Measurements from ENCODE around the gene GOLGA7B.
"Not testable (repeated sequence)": the region's sequence is repeated elsewhere in the genome, so short reads cannot be mapped to it uniquely, and the experiment has no call there.

The GOLGA7B gene

DNA sequence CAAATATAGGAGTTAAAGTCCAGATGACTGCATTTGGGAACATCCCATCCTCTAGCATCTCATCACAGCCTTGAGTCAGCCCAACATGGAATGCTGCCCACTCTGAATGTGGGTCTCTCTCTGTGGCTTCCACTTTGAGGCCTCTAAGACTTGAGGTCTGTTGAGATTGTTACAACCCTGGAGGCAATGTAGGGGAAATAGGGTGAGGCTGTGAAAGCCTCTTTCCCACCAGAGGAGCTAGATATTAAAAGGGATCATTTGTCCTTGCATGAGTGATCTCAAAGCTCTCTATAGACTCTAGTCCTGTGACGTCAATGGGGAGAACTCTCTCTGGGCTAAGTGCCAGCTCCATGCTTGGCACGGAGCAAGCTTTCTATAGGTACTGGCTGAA, 6.4 kb upstream of the GOLGA7B start:
- DNase-seq (ENCODE audit: low read depth) = no peak
- TF ChIP-seq, protein P1, sequence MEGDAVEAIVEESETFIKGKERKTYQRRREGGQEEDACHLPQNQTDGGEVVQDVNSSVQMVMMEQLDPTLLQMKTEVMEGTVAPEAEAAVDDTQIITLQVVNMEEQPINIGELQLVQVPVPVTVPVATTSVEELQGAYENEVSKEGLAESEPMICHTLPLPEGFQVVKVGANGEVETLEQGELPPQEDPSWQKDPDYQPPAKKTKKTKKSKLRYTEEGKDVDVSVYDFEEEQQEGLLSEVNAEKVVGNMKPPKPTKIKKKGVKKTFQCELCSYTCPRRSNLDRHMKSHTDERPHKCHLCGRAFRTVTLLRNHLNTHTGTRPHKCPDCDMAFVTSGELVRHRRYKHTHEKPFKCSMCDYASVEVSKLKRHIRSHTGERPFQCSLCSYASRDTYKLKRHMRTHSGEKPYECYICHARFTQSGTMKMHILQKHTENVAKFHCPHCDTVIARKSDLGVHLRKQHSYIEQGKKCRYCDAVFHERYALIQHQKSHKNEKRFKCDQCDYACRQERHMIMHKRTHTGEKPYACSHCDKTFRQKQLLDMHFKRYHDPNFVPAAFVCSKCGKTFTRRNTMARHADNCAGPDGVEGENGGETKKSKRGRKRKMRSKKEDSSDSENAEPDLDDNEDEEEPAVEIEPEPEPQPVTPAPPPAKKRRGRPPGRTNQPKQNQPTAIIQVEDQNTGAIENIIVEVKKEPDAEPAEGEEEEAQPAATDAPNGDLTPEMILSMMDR (conservative IDR thresholded peaks at IDR 0.05; ENCODE audit: low read length) = no peak

DNA sequence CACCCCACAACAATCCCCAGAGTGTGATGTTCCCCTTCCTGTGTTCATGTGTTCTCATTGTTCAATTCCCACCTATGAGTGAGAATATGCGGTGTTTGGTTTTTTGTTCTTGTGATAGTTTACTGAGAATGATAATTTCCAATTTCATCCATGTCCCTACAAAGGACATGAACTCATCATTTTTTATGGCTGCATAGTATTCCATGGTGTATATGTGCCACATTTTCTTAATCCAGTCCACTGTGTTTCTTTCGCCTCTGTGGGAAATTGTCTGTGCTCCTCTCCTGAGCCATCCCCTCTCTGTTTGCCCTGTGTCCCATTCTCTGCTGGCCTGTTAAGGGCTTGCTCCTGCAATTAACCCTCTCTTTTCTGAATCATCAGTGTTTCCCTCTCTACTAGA, 5.7 kb upstream of the GOLGA7B start:
- not testable (repeated sequence) for DNase-seq (ENCODE audit: low read depth); H3K4me3 ChIP-seq (ENCODE audit: low read length)

More for the DNA sequence above, 6.4 kb upstream of the GOLGA7B start:
- no peak overlapping the region for H3K4me3 ChIP-seq (ENCODE audit: low read length)

DNA sequence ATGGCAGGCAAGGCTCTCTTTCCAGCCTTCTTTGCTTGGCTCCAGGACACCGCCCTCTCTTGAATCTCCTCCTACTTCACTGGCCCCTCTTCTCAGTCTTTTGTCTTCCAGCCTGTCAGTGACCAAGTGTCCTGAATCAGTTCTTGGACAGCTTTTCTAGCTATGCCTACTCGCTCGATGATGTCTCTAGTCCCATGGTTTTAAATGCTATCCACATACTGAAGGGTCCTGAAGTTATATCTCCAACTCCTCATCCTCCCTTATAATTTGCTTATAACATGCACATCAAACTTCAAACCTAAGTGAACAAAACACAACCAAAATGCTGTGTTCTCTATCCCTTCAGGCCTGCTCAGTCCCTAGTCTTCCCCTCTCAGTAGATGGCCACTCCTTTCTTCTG, 5.0 kb upstream of the GOLGA7B start:
- DNase-seq (ENCODE audit: low read depth) = no peak
- TF ChIP-seq, protein P1 (conservative IDR thresholded peaks at IDR 0.05; ENCODE audit: low read length) = no peak
- no peak overlapping the region for H3K4me3 ChIP-seq (ENCODE audit: low read length)

DNA sequence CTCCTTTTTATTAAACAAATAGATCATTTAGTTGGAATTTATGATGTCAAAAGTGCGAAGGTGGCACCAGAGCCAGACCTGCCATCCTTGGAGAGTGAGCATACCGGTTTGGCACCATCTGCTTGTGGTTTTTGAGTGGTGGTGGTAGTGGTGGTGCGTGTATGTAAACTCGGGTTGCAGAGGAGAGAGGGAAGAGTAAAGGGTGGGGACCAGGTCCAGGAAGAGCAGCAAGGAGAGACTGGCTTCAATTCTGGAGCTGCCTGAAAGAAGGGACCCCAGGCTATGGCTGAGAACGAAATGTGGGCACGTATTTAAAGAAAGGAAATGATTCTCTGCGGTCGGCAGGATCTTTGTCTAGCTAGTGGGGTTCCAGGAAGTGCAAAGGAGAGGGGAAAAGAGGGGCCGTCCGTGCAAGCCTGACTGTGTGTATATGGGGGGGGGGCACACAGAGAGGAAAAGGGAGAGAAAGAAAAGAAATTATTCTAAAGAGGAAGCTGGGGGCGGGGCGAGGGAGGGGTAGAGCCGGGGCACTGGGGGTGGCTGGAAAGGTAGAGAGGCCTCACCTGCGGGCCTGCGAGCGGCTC, 448 bp upstream of the GOLGA7B start:
- DNase-seq (ENCODE audit: low read depth) = no peak
- TF ChIP-seq, protein P1 (conservative IDR thresholded peaks at IDR 0.05; ENCODE audit: low read length) = no peak
- H3K4me3 ChIP-seq (ENCODE audit: low read length) = peak overlapping the region; percentile 40

DNA sequence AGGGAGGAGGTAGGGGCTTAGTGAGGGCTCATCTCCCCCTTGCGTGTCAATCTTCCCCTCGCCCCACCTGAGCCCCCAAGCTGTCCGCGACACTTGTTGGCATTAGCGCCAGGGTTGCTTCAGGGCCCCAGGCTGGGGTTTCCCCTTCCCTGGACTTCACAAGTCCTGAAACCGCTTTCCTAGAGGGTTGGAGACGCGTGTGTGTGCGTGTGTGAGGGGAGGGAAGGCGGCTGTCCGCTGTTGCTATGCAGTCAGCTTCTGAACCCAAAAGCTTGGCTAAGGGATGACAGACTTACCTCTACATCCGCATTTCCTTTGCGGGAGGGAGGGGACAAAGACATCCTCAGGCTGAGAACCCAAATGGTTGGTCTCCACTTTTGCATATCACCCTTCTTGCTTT, 803 bp downstream of the GOLGA7B start:
- TF ChIP-seq, protein P1 (conservative IDR thresholded peaks at IDR 0.05; ENCODE audit: low read length) = no peak
- DNase-seq (ENCODE audit: low read depth) = no peak
- no peak overlapping the region for H3K4me3 ChIP-seq (ENCODE audit: low read length)

DNA sequence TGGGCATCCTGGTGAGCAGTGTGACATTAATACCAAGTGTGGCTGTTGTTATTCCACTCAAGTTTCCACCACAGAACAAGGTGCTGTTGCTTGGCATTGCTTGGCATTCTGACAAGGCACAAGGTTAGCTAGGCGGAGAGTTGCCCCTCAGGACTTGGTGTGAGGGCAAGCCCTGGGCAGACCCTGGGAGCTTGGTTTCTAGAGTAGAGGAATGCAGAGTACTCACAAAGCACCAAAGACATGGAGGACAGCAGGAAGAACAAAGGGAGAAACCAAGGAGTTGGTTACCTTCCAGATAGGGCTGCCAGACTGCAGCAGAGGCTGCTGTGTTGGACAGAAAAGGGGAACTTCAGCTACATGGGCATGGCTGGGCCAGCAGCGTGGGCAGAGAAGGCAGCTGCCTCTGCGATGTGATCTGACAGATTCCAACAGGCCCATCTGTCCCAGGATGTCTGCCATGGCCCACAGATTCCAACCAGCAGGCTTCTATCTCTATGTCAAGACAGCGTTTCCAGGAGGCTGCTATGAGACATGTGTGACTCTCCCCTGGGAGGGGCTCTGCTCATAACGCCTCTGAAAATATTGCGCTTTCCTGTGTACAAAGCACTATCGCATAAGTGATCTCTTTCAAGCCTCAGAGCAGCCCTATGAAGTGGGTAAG, 1.8 kb downstream of the GOLGA7B start:
- TF ChIP-seq, protein P1 (conservative IDR thresholded peaks at IDR 0.05; ENCODE audit: low read length) = no peak
- no peak overlapping the region for H3K4me3 ChIP-seq (ENCODE audit: low read length)
- DNase-seq (ENCODE audit: low read depth) = no peak

DNA sequence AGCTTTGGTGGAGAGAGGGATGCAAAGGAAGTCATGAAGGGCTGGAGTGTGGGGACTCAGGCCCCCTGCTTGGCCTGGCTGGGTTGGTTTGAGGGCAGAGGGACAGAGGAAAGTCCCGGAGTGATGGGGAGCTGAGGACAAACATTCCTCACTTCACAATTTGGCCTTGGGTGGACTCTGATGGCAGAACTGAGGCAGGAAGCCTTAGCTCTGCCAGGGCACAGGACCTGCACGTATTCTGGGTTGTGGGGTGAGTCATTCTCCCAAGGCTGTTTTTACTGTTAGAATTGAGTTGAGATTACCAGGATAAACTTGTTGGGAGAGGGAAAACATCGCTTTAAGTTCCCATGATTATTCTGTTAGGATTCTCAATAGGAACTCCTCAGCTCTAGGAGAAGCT, 2.6 kb downstream of the GOLGA7B start:
- no peak overlapping the region for H3K4me3 ChIP-seq (ENCODE audit: low read length)
- TF ChIP-seq, protein P1 (conservative IDR thresholded peaks at IDR 0.05; ENCODE audit: low read length) = no peak
- DNase-seq (ENCODE audit: low read depth) = no peak
